Gastrocnemius medialis (tissue), 4 donors: Measurements from ENCODE around the gene FNDC10. TPM values are rescaled to one million over a fixed set of nuclear protein-coding genes. Genes with fewer than 3 reads are reported as not detected.

Experiments used
- ATAC-seq, 2 donors: fragments of 150-250 bp; one replicate each; pipeline ENCODE4 v1.9.1; 2016
- DNase-seq, 2 donors: peaks; one replicate each; pipeline ENCODE4 v3.0.0-alpha.2; 2019
- H3K27ac ChIP-seq, 4 donors: fragments of 200-600 bp; sonication (generic); 1 replicate in 1 of 4; 2 replicates in 3 of 4; pipeline ENCODE4 v1.5.1; 2016 to 2018; ENCODE audit warnings: mild to moderate bottlenecking in 2 of 4, moderate library complexity in 1 of 4
- H3K27me3 ChIP-seq, 3 donors: fragments of 200-600 bp; sonication (generic) in 2 of 3; 1 replicate in 1 of 3; 2 replicates in 2 of 3; pipeline versions ENCODE4 v1.5.1 to v1.6.0; 2016 to 2019; ENCODE audit warnings: mild to moderate bottlenecking in 1 of 3, moderate library complexity in 1 of 3
- H3K36me3 ChIP-seq, 2 donors: fragments of 200-600 bp; sonication (generic) in 1 of 2; one replicate each; pipeline ENCODE4 v1.5.1; 2017 to 2018
- H3K4me1 ChIP-seq, 2 donors: fragments of 200-600 bp; sonication (generic) in 1 of 2; one replicate each; pipeline ENCODE4 v1.5.1; 2016 to 2017; ENCODE audit warnings: mild to moderate bottlenecking in 2 of 2
- H3K4me3 ChIP-seq, 4 donors: fragments of 200-600 bp; sonication (generic) in 3 of 4; 1 replicate in 1 of 4; 2 replicates in 3 of 4; pipeline ENCODE4 v1.5.1; 2016 to 2019; ENCODE audit warnings: mild to moderate bottlenecking in 2 of 4
- H3K9me3 ChIP-seq, 3 donors: fragments of 200-600 bp; sonication (generic) in 2 of 3; 1 replicate in 1 of 3; 2 replicates in 2 of 3; pipeline ENCODE4 v1.5.1; 2016 to 2019
- CTCF ChIP-seq, 5 experiments: fragments of 450-650 bp in 3 of 5; fragments of 200-600 bp in 2 of 5; sonication (generic) in 2 of 5; IDR thresholded peaks in 4 of 5; conservative IDR thresholded peaks in 1 of 5; 1 replicate in 4 of 5; 2 replicates in 1 of 5; pipeline ENCODE4 v1.5.1; 2016 to 2019; ENCODE audit warnings: antibody characterized with exemption in 5 of 5, mild to moderate bottlenecking in 3 of 5, moderate library complexity in 3 of 5
- POLR2A ChIP-seq, 2 donors: fragments of 450-650 bp; IDR thresholded peaks; one replicate each; pipeline ENCODE4 v1.6.1; 2017; ENCODE audit warnings: antibody characterized with exemption in 2 of 2, mild to moderate bottlenecking in 2 of 2, moderate library complexity in 2 of 2
- in situ Hi-C, 4 donors: fragments of 200-750 bp; cut with MboI; loops; one replicate each; pipeline versions ENCODE4 v1.15.0 to v1.8.0; 2017; ENCODE audit warnings: low sequenced_read_pairs in 4 of 4
- intact Hi-C: fragments of 100-400 bp; cut with DNase I; formaldehyde crosslinking; loops from one replicate; pipeline ENCODE4 v1.15.1; 2023; ENCODE audit warnings: low total_unique reads
- total RNA-seq, 4 donors: library from RNA; depleted of rRNA; stranded (reverse); fragments of >200 nt; gene quantifications; one replicate each; pipeline versions ENCODE4 v1.1.0 to v1.2.3, GENCODE V29; 2016

Gene FNDC10
- total RNA-seq, 4 donors from 2014 or later = 0.20 to 1.3 (median 0.94) TPM; not detected in 1

GRCh38 chr1:1604374-1605033 lies 4.6 kb upstream of the FNDC10 start:
- TF ChIP-seq CTCF (IDR thresholded peaks at IDR 0.05 in 4 of 5, conservative IDR thresholded peaks at IDR 0.05 in 1 of 5) (no peak), POLR2A (IDR thresholded peaks at IDR 0.05) (no peak)
- peaks cover 0 to 8% of the 10 kb centered on the region in 2 donors for H3K4me1 ChIP-seq
- intact Hi-C loops = no loop called here
- no peaks in the 10 kb centered on the region for H3K9me3 ChIP-seq
- H3K27ac ChIP-seq = no peak overlapping the region
- H3K27me3 ChIP-seq = peaks cover 14 to 31% (median 24%) of the 10 kb centered on the region in 3 donors
- H3K36me3 ChIP-seq = no peaks in the 10 kb centered on the region
- ATAC-seq (no peak), DNase-seq (no peak)
- no peak overlapping the region for H3K4me3 ChIP-seq
- in situ Hi-C loops = no loop called here

- no peak for TF ChIP-seq CTCF (IDR thresholded peaks at IDR 0.05 in 4 of 5, conservative IDR thresholded peaks at IDR 0.05 in 1 of 5)
- TF ChIP-seq POLR2A (IDR thresholded peaks at IDR 0.05) = no peak
- H3K4me3 ChIP-seq = no peak overlapping the region
- H3K9me3 ChIP-seq = no peaks in the 10 kb centered on the region
- peaks cover 20 to 36% (median 29%) of the 10 kb centered on the region in 3 donors for H3K27me3 ChIP-seq
- ATAC-seq = no peak
- no peaks in the 10 kb centered on the region for H3K36me3 ChIP-seq
- in situ Hi-C loops = no loop called here
- DNase-seq = no peak
- intact Hi-C loops = no loop called here
- no peak overlapping the region for H3K27ac ChIP-seq
- H3K4me1 ChIP-seq = peaks cover 0 to 8% of the 10 kb centered on the region in 2 donors
These were observed 3.9 kb upstream of the FNDC10 start for GRCh38 chr1:1603671-1604373.

GRCh38 chr1:1602968-1603506 lies 3.1 kb upstream of the FNDC10 start:
- Histone ChIP-seq H3K36me3 (no peaks in the 10 kb centered on the region), H3K9me3 (no peaks in the 10 kb centered on the region), H3K4me3 (no peak overlapping the region), H3K27me3 (peaks cover 28 to 39% (median 36%) of the 10 kb centered on the region in 3 donors), H3K27ac (no peak overlapping the region), H3K4me1 (peaks cover 0 to 8% of the 10 kb centered on the region in 2 donors)
- in situ Hi-C loops (no loop called here), intact Hi-C loops (no loop called here)
- ATAC-seq (no peak), DNase-seq (no peak)
- TF ChIP-seq CTCF (IDR thresholded peaks at IDR 0.05 in 4 of 5, conservative IDR thresholded peaks at IDR 0.05 in 1 of 5) = no peak
- no peak for TF ChIP-seq POLR2A (IDR thresholded peaks at IDR 0.05)

GRCh38 chr1:1602304-1602967 lies 2.5 kb upstream of the FNDC10 start:
- ATAC-seq (no peak), DNase-seq (no peak)
- no peak overlapping the region for H3K4me3 ChIP-seq
- no peaks in the 10 kb centered on the region for H3K9me3 ChIP-seq
- intact Hi-C loops = no loop called here
- peaks cover 0 to 12% of the 10 kb centered on the region in 2 donors for H3K4me1 ChIP-seq
- no peak overlapping the region for H3K27ac ChIP-seq
- no peaks in the 10 kb centered on the region for H3K36me3 ChIP-seq
- in situ Hi-C loops = no loop called here
- no peak for TF ChIP-seq CTCF (IDR thresholded peaks at IDR 0.05 in 4 of 5, conservative IDR thresholded peaks at IDR 0.05 in 1 of 5)
- TF ChIP-seq POLR2A (IDR thresholded peaks at IDR 0.05) = no peak
- peaks cover 31 to 42% (median 42%) of the 10 kb centered on the region in 3 donors for H3K27me3 ChIP-seq
